Keratinocyte (primary cell): ENCODE data around the gene OSGIN1. TPM values are rescaled to one million over a fixed set of nuclear protein-coding genes. Genes with fewer than 3 reads are reported as not detected.

Experiments
- DNase-seq: peaks from one replicate; pipeline ENCODE4 v3.0.0-alpha.2; 2011; ENCODE audit warnings: low read depth, missing footprints, low spot score
- FAIRE-seq: peaks from 2 replicates; lab custom pipeline; 2011; peaks lifted over from hg19 to GRCh38; lab: Jason Lieb, UNC
- H2AFZ ChIP-seq: 2 replicates; pipeline ENCODE4 v1.6.0; 2012; ENCODE audit warnings: low read length, control low read depth, inconsistent platforms; ENCODE audit not compliant: control insufficient read depth
- H3K27ac ChIP-seq: 2 replicates; pipeline ENCODE4 v1.5.1; 2011; ENCODE audit warnings: low read length; ENCODE audit not compliant: control insufficient read depth, insufficient read depth
- H3K27me3 ChIP-seq: 3 replicates; pipeline ENCODE4 v1.6.0; 2011; ENCODE audit warnings: low read length; ENCODE audit not compliant: control insufficient read depth, insufficient read depth; ENCODE audit errors: extremely low read depth
- H3K36me3 ChIP-seq, 2 experiments: 2 replicates in 1 of 2; 3 replicates in 1 of 2; pipeline ENCODE4 v1.5.1; 2011; ENCODE audit warnings: low read length in 2 of 2, mild to moderate bottlenecking in 1 of 2; ENCODE audit not compliant: control insufficient read depth in 2 of 2, insufficient read depth in 2 of 2; ENCODE audit errors: extremely low read depth in 1 of 2
- H3K4me1 ChIP-seq: 3 replicates; pipeline ENCODE4 v1.5.1; 2011; ENCODE audit warnings: low read length; ENCODE audit not compliant: control insufficient read depth, insufficient read depth; ENCODE audit errors: extremely low read depth
- H3K4me2 ChIP-seq: 3 replicates; pipeline ENCODE4 v1.6.0; 2011; ENCODE audit warnings: low read depth, low read length; ENCODE audit not compliant: control insufficient read depth, insufficient read depth; ENCODE audit errors: extremely low read depth
- H3K4me3 ChIP-seq, 3 experiments: fragments of 200-600 bp in 1 of 3; sonication (generic) in 1 of 3; 2 replicates in 2 of 3; 3 replicates in 1 of 3; pipeline ENCODE4 v1.5.1; 2011 to 2016; ENCODE audit warnings: low read length in 3 of 3, mild to moderate bottlenecking in 3 of 3, control low read depth in 2 of 3, inconsistent platforms in 1 of 3, low read depth in 1 of 3, mixed read lengths in 1 of 3, mixed run types in 1 of 3, moderate library complexity in 1 of 3; ENCODE audit not compliant: control insufficient read depth in 2 of 3, insufficient read depth in 2 of 3; ENCODE audit errors: extremely low read depth in 1 of 3
- H3K79me2 ChIP-seq: 2 replicates; pipeline ENCODE4 v1.6.0; 2012; ENCODE audit warnings: low read length; ENCODE audit not compliant: control insufficient read depth, insufficient read depth
- H3K9ac ChIP-seq: 3 replicates; pipeline ENCODE4 v1.6.0; 2011; ENCODE audit warnings: low read length; ENCODE audit not compliant: control insufficient read depth, insufficient read depth; ENCODE audit errors: extremely low read depth
- H3K9me1 ChIP-seq: 3 replicates; pipeline ENCODE4 v1.6.0; 2011; ENCODE audit warnings: low read length; ENCODE audit not compliant: control insufficient read depth, insufficient read depth; ENCODE audit errors: extremely low read depth
- H3K9me3 ChIP-seq: 2 replicates; pipeline ENCODE4 v1.5.1; 2012; ENCODE audit warnings: low read depth, low read length; ENCODE audit not compliant: control insufficient read depth
- H4K20me1 ChIP-seq: 3 replicates; pipeline ENCODE4 v1.6.0; 2011; ENCODE audit warnings: low read length; ENCODE audit not compliant: control insufficient read depth, insufficient read depth; ENCODE audit errors: extremely low read depth
- CTCF ChIP-seq, 3 experiments: IDR thresholded peaks in 1 of 3; conservative IDR thresholded peaks in 1 of 3; optimal IDR thresholded peaks in 1 of 3; 2 replicates in 2 of 3; 3 replicates in 1 of 3; pipeline versions ENCODE3 to v1.5.1; 2011; ENCODE audit warnings: low read length in 3 of 3, mild to moderate bottlenecking in 3 of 3, moderate library complexity in 2 of 3, control low read depth in 1 of 3, inconsistent platforms in 1 of 3; ENCODE audit not compliant: insufficient read depth in 2 of 3; ENCODE audit errors: extremely low read depth in 1 of 3
- EZH2 ChIP-seq: IDR thresholded peaks from one replicate; pipeline ENCODE4 v1.6.1; 2012; ENCODE audit warnings: inconsistent platforms, mild to moderate bottlenecking, low read length, moderate library complexity
- dilution Hi-C: fragments of 300-500 bp; cut with MboI; formaldehyde crosslinking; loops from one replicate; pipeline ENCODE4 v1.7.0; 2020; ENCODE audit warnings: low sequenced_read_pairs; ENCODE audit not compliant: extremely low pct_ligation_motif_present
- polyA plus RNA-seq, 5 experiments: library from polyadenylated mRNA; depleted of rRNA in 3 of 5; stranded (reverse) in 3 of 5; stranded (forward) in 1 of 5; unstranded in 1 of 5; fragments of >200 nt; gene quantifications; 1 replicate in 1 of 5; 2 replicates in 3 of 5; 3 replicates in 1 of 5; pipeline versions ENCODE4 v1.2.1 to v1.2.3, GENCODE V29; 2011 to 2012; ENCODE audit warnings: missing spikeins in 2 of 5, low read depth in 1 of 5, low replicate concordance in 1 of 5

The OSGIN1 gene
- polyA plus RNA-seq, 1 donor (not counting 4 experiments of a cell fraction or from before 2014, with no cell fraction given), result 2.1 TPM

GRCh38 chr16:83989300-83989699, 36.3 kb downstream of the OSGIN1 start:
- FAIRE-seq (no peak), DNase-seq (no peak)
- Histone ChIP-seq H3K27me3 (peaks cover 45% of the 10 kb centered on the region), H4K20me1 (no peaks in the 10 kb centered on the region), H3K36me3 (no peaks in the 10 kb centered on the region), H3K9ac (no peak overlapping the region), H3K4me3 (no peak overlapping the region), H3K9me1 (no peaks in the 10 kb centered on the region), H3K4me2 (no peak overlapping the region), H2AFZ (no peak overlapping the region), H3K9me3 (no peaks in the 10 kb centered on the region), H3K79me2 (no peaks in the 10 kb centered on the region), H3K27ac (no peak overlapping the region), H3K4me1 (peaks cover 11% of the 10 kb centered on the region)
- dilution Hi-C loops, result no loop called here
- no peak for TF ChIP-seq CTCF (optimal IDR thresholded peaks at IDR 0.05 in 1 of 3, IDR thresholded peaks at IDR 0.05 in 1 of 3, conservative IDR thresholded peaks at IDR 0.05 in 1 of 3; ENCODE audit: extremely low read depth in 1 of 3, insufficient read depth in 2 of 3, low read length in 3 of 3)
- peak; percentile 46 for TF ChIP-seq EZH2

GRCh38 chr16:83990492-83990891, 37.5 kb downstream of the OSGIN1 start:
- DNase-seq, result no peak

More at GRCh38 chr16:83990492-83990891, 37.5 kb downstream of the OSGIN1 start:
- Histone ChIP-seq H3K9ac (no peak overlapping the region), H3K4me1 (peaks cover 13% of the 10 kb centered on the region), H3K9me3 (no peaks in the 10 kb centered on the region), H3K27me3 (peaks cover 41% of the 10 kb centered on the region), H3K27ac (no peak overlapping the region), H3K9me1 (no peaks in the 10 kb centered on the region), H3K79me2 (no peaks in the 10 kb centered on the region), H3K4me2 (no peak overlapping the region), H4K20me1 (no peaks in the 10 kb centered on the region), H3K4me3 (no peak overlapping the region), H3K36me3 (no peaks in the 10 kb centered on the region), H2AFZ (no peak overlapping the region)
- TF ChIP-seq CTCF (optimal IDR thresholded peaks at IDR 0.05 in 1 of 3, IDR thresholded peaks at IDR 0.05 in 1 of 3, conservative IDR thresholded peaks at IDR 0.05 in 1 of 3; ENCODE audit: extremely low read depth in 1 of 3, insufficient read depth in 2 of 3, low read length in 3 of 3) (no peak), EZH2 (no peak)
- dilution Hi-C loops, result no loop called here
- FAIRE-seq, result no peak
